NB4 (cell line): ENCODE data around the gene INTS6.
A peak's percentile ranks its signal among the peaks of the same experiment; 100 is the strongest.

Experiments used
- DNase-seq: peaks from one replicate; pipeline ENCODE4 v3.0.0; 2010; ENCODE audit warnings: low read depth
- H3K4me3 ChIP-seq: one replicate; pipeline ENCODE4 v1.5.1; 2011; ENCODE audit warnings: mild to moderate bottlenecking, low read depth, low read length, moderate library complexity
- MAX ChIP-seq: IDR thresholded peaks from 2 replicates; pipeline ENCODE4 v1.6.1; 2011; ENCODE audit warnings: low read depth, low read length
- MYC ChIP-seq: IDR thresholded peaks from 2 replicates; pipeline ENCODE4 v1.6.1; 2011; ENCODE audit warnings: low read depth, low read length
- POLR2A ChIP-seq: IDR thresholded peaks from 2 replicates; pipeline ENCODE4 v1.6.1; 2011; ENCODE audit warnings: mild to moderate bottlenecking; ENCODE audit not compliant: insufficient read length; ENCODE audit errors: extremely low read depth
- TF ChIP-seq, protein P1 (sequence below): IDR thresholded peaks from one replicate; pipeline ENCODE4 v1.5.1; 2012; ENCODE audit warnings: low read depth, low read length

Gene INTS6

DNA sequence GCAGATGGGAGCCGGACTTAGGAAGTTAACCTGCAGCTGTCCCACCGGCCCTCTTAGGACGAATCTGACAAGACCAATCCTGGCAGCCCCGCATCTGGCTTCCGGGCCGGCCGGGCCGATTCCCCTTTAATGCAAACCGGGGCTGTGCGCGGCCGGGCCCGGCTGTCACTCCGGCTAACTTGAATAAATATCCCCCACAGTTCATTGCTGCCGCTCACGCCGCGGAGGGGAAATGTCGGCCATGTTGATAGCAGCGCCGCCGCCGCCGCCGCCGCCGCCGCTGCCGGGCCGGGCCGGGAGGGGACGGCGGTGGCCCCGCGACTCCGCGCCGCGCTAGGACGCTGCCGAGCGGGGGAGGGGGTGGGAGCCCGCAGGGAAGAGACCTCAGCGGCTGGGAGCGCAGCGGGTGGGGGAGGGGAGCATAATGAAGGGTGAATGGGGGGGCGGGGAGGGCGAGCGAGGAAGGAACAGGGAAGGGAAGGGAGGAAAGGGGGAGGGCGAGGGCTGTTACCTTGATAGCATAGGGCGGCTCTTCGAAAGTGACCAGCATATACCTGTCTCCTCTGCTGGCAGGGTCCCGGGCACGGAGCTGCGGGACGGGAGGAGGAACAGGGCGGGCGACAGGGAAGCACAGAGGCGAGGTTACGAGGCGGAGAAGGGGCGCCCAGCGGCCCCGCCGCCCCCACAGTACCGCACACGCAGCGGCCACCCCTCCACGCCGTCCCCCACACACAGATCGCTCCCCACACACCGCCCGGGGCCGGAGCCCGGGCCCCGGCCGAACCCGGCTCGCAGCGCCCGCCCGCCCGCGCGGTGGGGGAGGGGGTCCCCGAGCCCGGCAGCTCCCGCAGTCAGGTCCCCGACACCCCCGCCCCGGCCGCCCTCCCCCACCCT, 1.1 kb downstream of the INTS6 start:
- peak overlapping the region; percentile 89 for H3K4me3 ChIP-seq
- TF ChIP-seq MAX, result no peak
- TF ChIP-seq POLR2A, result peak; percentile 53
- TF ChIP-seq, protein P1, sequence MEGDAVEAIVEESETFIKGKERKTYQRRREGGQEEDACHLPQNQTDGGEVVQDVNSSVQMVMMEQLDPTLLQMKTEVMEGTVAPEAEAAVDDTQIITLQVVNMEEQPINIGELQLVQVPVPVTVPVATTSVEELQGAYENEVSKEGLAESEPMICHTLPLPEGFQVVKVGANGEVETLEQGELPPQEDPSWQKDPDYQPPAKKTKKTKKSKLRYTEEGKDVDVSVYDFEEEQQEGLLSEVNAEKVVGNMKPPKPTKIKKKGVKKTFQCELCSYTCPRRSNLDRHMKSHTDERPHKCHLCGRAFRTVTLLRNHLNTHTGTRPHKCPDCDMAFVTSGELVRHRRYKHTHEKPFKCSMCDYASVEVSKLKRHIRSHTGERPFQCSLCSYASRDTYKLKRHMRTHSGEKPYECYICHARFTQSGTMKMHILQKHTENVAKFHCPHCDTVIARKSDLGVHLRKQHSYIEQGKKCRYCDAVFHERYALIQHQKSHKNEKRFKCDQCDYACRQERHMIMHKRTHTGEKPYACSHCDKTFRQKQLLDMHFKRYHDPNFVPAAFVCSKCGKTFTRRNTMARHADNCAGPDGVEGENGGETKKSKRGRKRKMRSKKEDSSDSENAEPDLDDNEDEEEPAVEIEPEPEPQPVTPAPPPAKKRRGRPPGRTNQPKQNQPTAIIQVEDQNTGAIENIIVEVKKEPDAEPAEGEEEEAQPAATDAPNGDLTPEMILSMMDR, result no peak
- peak; percentile 65 for TF ChIP-seq MYC
- peak; percentile 88 for DNase-seq

- no peak for DNase-seq
- no peak for TF ChIP-seq MYC
- TF ChIP-seq POLR2A, result no peak
- TF ChIP-seq, protein P1, result no peak
- no peak for TF ChIP-seq MAX
- H3K4me3 ChIP-seq, result peak overlapping the region; percentile 89
These were observed 1.7 kb downstream of the INTS6 start for GRCh38 chr13:51451134-51451466.

- H3K4me3 ChIP-seq, result no peak overlapping the region
- DNase-seq, result no peak
- TF ChIP-seq MAX (no peak), MYC (no peak), POLR2A (no peak)
- TF ChIP-seq, protein P1, result no peak
These were observed 3.8 kb downstream of the INTS6 start for GRCh38 chr13:51449018-51449417.

- DNase-seq, result peak; percentile 70
- TF ChIP-seq, protein P1, result no peak
- TF ChIP-seq MAX (peak; percentile 90), MYC (peak; percentile 90), POLR2A (no peak)
- H3K4me3 ChIP-seq, result no peak overlapping the region
These were observed 7.9 kb downstream of the INTS6 start for GRCh38 chr13:51444922-51445321.

GRCh38 chr13:51440381-51440780, 12.5 kb downstream of the INTS6 start:
- H3K4me3 ChIP-seq, result no peak overlapping the region
- no peak for DNase-seq
- TF ChIP-seq POLR2A, result no peak
- TF ChIP-seq, protein P1, result no peak
- no peak for TF ChIP-seq MYC
- TF ChIP-seq MAX, result no peak
